A549 (cell line): ENCODE data around the gene DNAJB14.

Source experiments
- CEBPB ChIP-seq, 2 experiments: fragments of >200 bp in 1 of 2; sonication (Bioruptor Twin) in 1 of 2; formaldehyde crosslinking in 1 of 2; IDR thresholded peaks; 2 replicates each; pipeline ENCODE4 v1.6.1; 2012 to 2016
- TF ChIP-seq, protein P1 (sequence below): fragments of >200 bp; sonication (Bioruptor Twin); formaldehyde crosslinking; IDR thresholded peaks from 3 replicates; pipeline ENCODE4 v1.5.1; 2016
- TF ChIP-seq, protein P2 (sequence below): fragments of 450-650 bp; IDR thresholded peaks from 2 replicates; pipeline ENCODE4 v1.6.1; 2014; ENCODE audit warnings: antibody characterized with exemption

DNA sequence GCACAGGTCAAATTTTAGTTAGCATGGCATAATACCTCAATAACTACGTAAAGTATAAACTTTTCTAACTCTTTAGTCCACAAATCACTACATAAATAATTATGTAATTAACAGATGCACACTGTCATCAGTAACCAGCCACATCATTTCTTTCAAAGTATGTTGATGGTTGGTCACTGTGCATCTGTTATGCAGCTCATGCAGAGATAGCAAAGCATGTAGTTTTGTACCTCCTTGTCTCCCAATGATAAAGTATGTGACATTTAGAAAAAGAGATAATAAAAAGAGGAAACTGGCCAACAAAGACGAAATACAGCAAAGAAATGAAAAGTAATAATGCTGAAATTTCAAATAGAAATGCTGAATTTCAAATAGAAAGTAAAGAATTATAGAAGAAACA, 55.1 kb downstream of the DNAJB14 start:
- TF ChIP-seq, protein P1, sequence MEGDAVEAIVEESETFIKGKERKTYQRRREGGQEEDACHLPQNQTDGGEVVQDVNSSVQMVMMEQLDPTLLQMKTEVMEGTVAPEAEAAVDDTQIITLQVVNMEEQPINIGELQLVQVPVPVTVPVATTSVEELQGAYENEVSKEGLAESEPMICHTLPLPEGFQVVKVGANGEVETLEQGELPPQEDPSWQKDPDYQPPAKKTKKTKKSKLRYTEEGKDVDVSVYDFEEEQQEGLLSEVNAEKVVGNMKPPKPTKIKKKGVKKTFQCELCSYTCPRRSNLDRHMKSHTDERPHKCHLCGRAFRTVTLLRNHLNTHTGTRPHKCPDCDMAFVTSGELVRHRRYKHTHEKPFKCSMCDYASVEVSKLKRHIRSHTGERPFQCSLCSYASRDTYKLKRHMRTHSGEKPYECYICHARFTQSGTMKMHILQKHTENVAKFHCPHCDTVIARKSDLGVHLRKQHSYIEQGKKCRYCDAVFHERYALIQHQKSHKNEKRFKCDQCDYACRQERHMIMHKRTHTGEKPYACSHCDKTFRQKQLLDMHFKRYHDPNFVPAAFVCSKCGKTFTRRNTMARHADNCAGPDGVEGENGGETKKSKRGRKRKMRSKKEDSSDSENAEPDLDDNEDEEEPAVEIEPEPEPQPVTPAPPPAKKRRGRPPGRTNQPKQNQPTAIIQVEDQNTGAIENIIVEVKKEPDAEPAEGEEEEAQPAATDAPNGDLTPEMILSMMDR = no peak
- TF ChIP-seq, protein P2, sequence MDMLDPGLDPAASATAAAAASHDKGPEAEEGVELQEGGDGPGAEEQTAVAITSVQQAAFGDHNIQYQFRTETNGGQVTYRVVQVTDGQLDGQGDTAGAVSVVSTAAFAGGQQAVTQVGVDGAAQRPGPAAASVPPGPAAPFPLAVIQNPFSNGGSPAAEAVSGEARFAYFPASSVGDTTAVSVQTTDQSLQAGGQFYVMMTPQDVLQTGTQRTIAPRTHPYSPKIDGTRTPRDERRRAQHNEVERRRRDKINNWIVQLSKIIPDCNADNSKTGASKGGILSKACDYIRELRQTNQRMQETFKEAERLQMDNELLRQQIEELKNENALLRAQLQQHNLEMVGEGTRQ = no peak
- TF ChIP-seq CEBPB (IDR thresholded peaks at IDR 0.05) = no peak
